A549 (cell line): ENCODE measurements around the gene FPR1.

Experiments used
- EP300 ChIP-seq, 2 experiments: fragments of >200 bp; sonication (Bioruptor Twin); formaldehyde crosslinking; IDR thresholded peaks; 2 replicates in 1 of 2; 3 replicates in 1 of 2; pipeline ENCODE4 v1.6.1; 2016 to 2017
- POLR2A ChIP-seq: IDR thresholded peaks from 2 replicates; pipeline ENCODE4 v1.6.1; 2012; ENCODE audit warnings: mild to moderate bottlenecking, low read length
- RAD21 ChIP-seq, 2 experiments: fragments of >200 bp in 1 of 2; sonication (Bioruptor Twin) in 1 of 2; formaldehyde crosslinking in 1 of 2; IDR thresholded peaks in 1 of 2; conservative IDR thresholded peaks in 1 of 2; 2 replicates in 1 of 2; 3 replicates in 1 of 2; pipeline ENCODE4 v1.6.1; 2012 to 2018; ENCODE audit warnings: inconsistent platforms in 1 of 2

- TF ChIP-seq POLR2A = peak; percentile 57
- TF ChIP-seq EP300 (IDR thresholded peaks at IDR 0.05) = no peak
- no peak; a peak in 2 of 5 replicates for TF ChIP-seq RAD21 (conservative IDR thresholded peaks at IDR 0.05 in 1 of 2, IDR thresholded peaks at IDR 0.05 in 1 of 2)
Measured at GRCh38 chr19:51703575-51704515, 47.8 kb downstream of the FPR1 start.
